ENCODE results near the gene TECR.
A peak's percentile ranks its signal among the peaks of the same experiment; 100 is the strongest.

GRCh38 chr19:14571695-14572490 is 42.5 kb downstream of the TECR start, which contains the start of gene NDUFB7:
- TF ChIP-seq CTCF (IDR thresholded peaks at IDR 0.05) = peak; percentile 66 to 95 (median 80)
- peak in 1 of 2 donors; percentile 48 for TF ChIP-seq POLR2A (IDR thresholded peaks at IDR 0.05)

Data from tibial nerve (tissue), 3 donors.